ENCODE results near the gene ARID4A. TPM values are rescaled to one million over a fixed set of nuclear protein-coding genes. Genes with fewer than 3 reads are reported as not detected.

The ARID4A gene
- total and polyA plus RNA-seq, 2 of the 13 experiments (the other 11 are each of a cell fraction or from before 2014, with no cell fraction given), result 7.2 to 9.7 TPM

GRCh38 chr14:58297762-58298476, 436 bp upstream of the ARID4A start (continued):
- TF ChIP-seq MAFF (IDR thresholded peaks at IDR 0.05; ENCODE audit: low read depth, low read length) (0 out of 2 replicates have a peak, but pooled peaks have one; percentile 22), ZNF792 (CRISPR knock-in tag; IDR thresholded peaks at IDR 0.05) (0 out of 2 replicates have a peak, but pooled peaks have one; percentile 26), RFX1 (IDR thresholded peaks at IDR 0.05) (peak; percentile 90), FOXA1 (IDR thresholded peaks at IDR 0.05) (no peak), FOXA1 (CRISPR knock-in tag; IDR thresholded peaks at IDR 0.05) (peak; percentile 48; the same call in 1 of the 2 replicates), ZNF558 (CRISPR knock-in tag; IDR thresholded peaks at IDR 0.05; ENCODE audit: borderline replicate concordance) (no peak), SNAI1 (CRISPR knock-in tag; IDR thresholded peaks at IDR 0.05; ENCODE audit: borderline replicate concordance) (no peak), ELF1 (CRISPR knock-in tag; IDR thresholded peaks at IDR 0.05) (peak; percentile 84), ATF3 (CRISPR knock-in tag; IDR thresholded peaks at IDR 0.05) (0 out of 2 replicates have a peak, but pooled peaks have one; percentile 34), HMGXB3 (CRISPR knock-in tag; IDR thresholded peaks at IDR 0.05; ENCODE audit: borderline replicate concordance) (peak; percentile 97; the same call in 1 of the 2 replicates), ZNF562 (CRISPR knock-in tag; IDR thresholded peaks at IDR 0.05; ENCODE audit: borderline replicate concordance) (no peak), ZNF333 (CRISPR knock-in tag; IDR thresholded peaks at IDR 0.05; ENCODE audit: borderline replicate concordance) (no peak), PHF8 (CRISPR knock-in tag; IDR thresholded peaks at IDR 0.05) (peak; percentile 91), SOX13 (IDR thresholded peaks at IDR 0.05) (no peak), SOX13 (CRISPR knock-in tag; conservative IDR thresholded peaks at IDR 0.05 in 1 of 2, IDR thresholded peaks at IDR 0.05 in 1 of 2) (no peak; a peak in 2 of 4 replicates), IRF1 (CRISPR knock-in tag; IDR thresholded peaks at IDR 0.05; ENCODE audit: low read depth) (no peak), LCORL (IDR thresholded peaks at IDR 0.05) (no peak), LCORL (CRISPR knock-in tag; IDR thresholded peaks at IDR 0.05) (0 out of 2 replicates have a peak, but pooled peaks have one; percentile 16), ZNF737 (CRISPR knock-in tag; IDR thresholded peaks at IDR 0.05; ENCODE audit: borderline replicate concordance) (no peak), ASH2L (IDR thresholded peaks at IDR 0.05; ENCODE audit: insufficient read length, low read depth, low read length) (peak; percentile 94), ZNF781 (CRISPR knock-in tag; IDR thresholded peaks at IDR 0.05; ENCODE audit: borderline replicate concordance, not compliant biosample characterization) (no peak), ZNF331 (CRISPR knock-in tag; IDR thresholded peaks at IDR 0.05) (peak; percentile 49; the same call in 1 of the 2 replicates), PAF1 (CRISPR knock-in tag; IDR thresholded peaks at IDR 0.05) (no peak)

Measured in HepG2 (cell line).